GM19240 (cell line): ENCODE measurements around the gene ST8SIA6.
"Not testable (repeated sequence)": the region's sequence is repeated elsewhere in the genome, so short reads cannot be mapped to it uniquely, and the experiment has no call there.

ENCODE experiments used
- DNase-seq: peaks from one replicate; pipeline ENCODE4 v3.0.0; 2011; ENCODE audit warnings: low spot score; ENCODE audit not compliant: insufficient read length

Gene ST8SIA6

GRCh38 chr10:17348501-17349349, 105.7 kb downstream of the ST8SIA6 start:
- no peak for DNase-seq

GRCh38 chr10:17348011-17348500, 106.3 kb downstream of the ST8SIA6 start:
- no peak for DNase-seq

- no peak for DNase-seq
Observed at GRCh38 chr10:17344206-17344605, 110.2 kb downstream of the ST8SIA6 start.

DNA sequence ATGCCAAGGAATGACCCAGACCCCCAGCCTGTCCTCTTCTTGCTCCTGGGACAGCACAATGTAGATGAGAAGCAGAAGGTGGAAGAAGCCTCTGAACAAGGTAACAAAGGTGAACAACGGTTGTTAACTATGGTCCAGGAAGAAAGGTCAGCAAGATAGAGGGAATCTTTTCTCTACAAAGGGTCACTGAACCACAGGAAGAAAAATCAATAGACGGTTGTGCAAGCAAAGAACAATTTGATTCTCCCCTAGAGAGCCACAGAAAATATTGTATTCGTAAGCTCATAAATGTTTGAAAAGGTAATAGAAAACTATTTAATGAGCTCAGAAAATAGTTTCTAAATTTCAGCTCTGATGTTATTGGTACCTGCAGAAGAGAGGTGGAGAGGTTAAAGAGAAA, 111.3 kb downstream of the ST8SIA6 start:
- no peak for DNase-seq

GRCh38 chr10:17340144-17340829, 114.1 kb downstream of the ST8SIA6 start:
- DNase-seq: no peak

DNA sequence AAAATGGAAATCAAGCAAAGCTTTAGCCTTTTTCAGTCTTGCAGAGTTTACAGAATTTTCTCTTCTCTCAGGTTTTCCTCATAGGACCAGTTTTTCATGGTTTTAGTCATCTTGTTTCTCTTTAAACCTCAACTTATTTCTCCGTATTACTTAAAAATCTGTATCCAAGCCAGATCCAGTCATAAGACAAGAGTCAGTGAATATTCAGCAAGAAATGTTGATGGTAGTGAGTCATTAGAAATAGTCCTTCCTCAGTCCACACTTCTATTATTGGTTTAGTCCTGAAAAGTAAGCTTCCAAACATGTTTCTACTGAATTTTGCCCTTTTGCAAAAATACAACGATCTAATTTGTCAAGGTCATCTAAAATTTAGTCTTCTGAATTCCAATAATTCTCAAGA, 119.3 kb downstream of the ST8SIA6 start:
- no peak for DNase-seq

DNA sequence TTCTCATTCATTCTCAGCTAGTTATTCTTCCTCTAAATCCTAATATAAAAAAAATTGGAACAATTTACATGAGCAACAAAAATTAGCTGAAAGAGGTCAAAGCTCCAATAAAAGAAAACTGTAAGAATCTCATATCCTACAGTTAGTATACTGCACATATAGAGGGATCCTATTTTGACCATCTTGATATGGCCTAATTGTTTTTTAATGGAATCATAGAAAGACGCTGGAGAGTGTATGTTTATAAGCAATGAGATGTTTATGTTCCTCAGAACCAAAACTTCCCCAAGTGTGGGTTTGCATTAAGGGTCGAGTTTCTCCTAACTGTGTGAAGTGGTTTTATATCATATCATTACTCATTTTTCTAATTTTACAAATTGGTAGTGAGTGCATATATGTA, 123.9 kb downstream of the ST8SIA6 start:
- no peak for DNase-seq

GRCh38 chr10:17326377-17326776, 128.0 kb downstream of the ST8SIA6 start:
- no peak for DNase-seq

- not testable (repeated sequence) for DNase-seq
Observed at GRCh38 chr10:17321957-17322356, 132.4 kb downstream of the ST8SIA6 start.

GRCh38 chr10:17316488-17317170, 137.8 kb downstream of the ST8SIA6 start:
- no peak for DNase-seq

DNA sequence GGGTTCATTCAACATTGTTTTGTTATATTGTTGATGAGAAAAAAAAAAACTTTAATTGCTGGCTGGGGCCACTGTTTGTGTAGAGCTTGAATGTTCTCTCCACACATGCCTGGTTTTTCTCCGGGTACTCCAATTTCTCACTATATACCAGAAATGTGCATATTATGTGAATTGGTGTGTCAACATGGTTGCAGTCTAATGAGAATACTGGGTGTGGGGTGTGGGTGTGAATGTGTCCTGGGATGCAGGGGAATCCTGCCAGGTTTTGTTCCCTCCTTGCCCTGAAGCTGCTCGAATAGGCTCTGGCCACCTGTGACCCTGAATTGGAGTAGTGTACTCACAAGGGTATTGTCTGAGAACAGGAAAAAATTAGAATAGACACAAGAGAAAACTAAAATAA, 145.0 kb downstream of the ST8SIA6 start:
- DNase-seq: no peak

GRCh38 chr10:17307123-17307522, 147.3 kb downstream of the ST8SIA6 start:
- DNase-seq: no peak

DNA sequence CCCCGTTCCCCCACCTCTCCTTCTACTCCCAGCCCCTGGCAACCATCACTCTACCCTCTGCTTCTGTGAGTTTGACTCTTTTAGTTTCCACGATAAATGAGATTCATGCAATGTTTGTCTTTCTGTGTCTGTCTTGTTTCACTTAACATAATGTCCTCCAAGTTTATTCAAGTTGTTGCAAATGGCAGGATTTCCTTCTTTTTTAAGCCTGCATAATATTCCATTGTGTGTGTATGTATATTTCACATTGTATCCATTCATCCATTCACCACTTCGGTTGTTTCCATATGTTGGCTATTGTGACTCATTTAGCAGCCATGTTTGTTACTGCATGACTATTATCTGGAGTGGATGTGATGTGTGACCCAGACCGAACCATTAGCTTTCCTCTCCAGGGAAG, 162.0 kb downstream of the ST8SIA6 start:
- no peak for DNase-seq

DNA sequence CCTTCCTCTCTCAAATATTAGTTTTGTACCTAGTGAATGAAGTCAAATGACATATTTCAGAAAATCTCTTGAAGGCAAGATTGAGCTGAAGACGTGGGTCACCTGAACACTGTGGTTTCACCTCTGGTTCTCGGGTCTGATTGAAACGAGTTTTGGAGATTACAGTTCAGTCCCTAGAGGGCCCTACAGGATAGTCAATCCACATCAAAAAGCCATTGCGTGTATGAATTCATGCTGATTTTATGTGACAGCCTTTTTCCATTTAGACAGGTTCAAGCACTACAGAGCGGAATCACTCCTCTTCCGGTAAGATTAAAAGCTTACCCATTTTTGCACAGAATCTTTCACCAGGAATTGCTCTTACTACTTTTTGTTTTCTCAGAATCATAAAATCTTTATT, 164.2 kb downstream of the ST8SIA6 start:
- no peak for DNase-seq

DNA sequence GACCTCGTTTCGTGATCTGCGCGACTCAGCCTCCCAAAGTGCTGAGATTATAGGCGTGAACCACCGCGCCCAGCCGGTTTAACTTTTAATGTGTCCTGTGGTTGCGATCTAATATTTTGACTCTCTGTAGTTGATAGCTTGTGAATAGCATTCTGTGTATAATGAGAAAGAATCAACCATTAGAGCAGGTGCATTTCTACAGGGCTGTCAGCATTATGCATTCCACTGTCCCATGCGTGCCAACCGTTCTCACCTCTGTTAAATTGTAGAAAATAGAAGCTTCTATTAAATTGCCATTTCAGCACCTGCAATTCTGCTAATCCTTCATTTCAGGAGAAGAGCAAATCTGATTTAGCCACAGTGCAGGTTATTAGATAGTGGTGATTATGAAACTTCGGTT, 164.6 kb downstream of the ST8SIA6 start:
- DNase-seq: no peak

DNA sequence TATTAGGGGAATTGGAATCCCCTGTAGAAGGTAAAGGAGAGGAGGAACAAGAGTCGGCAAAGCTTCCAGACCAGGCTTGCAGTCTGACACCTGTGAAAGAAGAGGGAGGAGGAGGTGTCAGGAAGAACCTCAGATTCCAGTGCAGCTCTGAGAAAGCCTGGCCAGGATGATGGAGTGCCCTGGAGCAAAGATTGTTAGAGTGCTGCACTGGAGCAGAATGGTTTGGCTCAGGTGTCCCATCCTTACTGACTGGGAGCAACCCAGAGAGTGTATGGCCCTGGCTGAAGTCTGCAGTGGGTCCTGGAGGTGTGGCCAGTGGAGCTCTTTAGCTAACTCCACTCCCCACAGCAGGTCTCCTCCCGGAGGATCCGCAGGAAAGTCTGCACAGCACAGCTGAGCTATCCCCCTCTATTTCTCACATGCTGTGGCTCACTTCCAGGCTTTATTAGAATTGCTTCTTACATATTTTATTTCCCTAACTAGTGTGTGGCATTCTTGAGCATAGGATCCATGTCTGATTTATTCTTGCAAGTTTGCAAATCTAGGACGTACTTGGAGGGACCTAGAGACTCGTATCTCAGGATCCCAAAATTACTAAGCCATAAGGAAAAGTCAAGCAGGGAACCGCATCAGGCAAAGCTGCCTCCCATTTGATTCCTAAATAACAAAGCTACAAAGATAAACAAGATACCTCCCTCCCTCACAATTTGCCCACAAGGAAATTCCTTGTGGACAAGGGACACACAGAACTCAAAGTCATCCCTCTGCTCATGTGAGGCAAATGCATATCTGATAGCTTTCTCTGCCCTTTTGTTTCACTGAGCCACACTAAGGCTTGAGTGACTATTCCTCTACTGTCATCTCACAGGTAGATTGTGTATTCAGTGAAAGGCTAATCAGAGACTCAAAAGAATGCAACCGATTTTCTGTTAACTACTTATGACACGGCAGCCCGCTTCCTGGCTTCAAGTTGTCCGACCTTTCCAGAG, 167.5 kb downstream of the ST8SIA6 start:
- DNase-seq: no peak

DNA sequence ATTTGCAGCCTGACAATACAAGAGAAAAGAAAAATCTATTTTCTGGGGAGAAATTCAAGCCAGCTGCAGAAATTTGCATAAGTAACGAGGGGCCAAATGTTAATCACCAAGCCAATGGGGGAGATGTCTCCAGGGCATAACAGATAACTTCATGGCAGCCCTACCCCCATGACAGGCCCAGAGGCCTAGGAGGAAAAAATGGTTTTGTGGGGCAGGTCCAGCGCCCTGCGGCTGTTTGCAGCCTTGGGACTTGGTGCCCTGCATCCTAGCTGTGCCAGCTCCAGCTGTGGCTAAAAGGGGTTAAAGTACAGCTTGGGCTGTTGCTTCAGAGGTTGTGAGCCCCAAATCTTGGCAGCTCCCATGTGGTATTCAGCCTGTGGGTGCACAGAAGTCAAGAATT, 172.1 kb downstream of the ST8SIA6 start:
- DNase-seq: no peak

GRCh38 chr10:17278607-17279240, 175.7 kb downstream of the ST8SIA6 start:
- no peak for DNase-seq

- no peak for DNase-seq
Observed at GRCh38 chr10:17276756-17277424, 177.5 kb downstream of the ST8SIA6 start.

GRCh38 chr10:17273403-17273802, 181.0 kb downstream of the ST8SIA6 start:
- no peak for DNase-seq
